Ishikawa (cell line): ENCODE results near the gene SHPK.

Experiments used
- CREB1 ChIP-seq: IDR thresholded peaks from 2 replicates; pipeline ENCODE4 v1.6.1; 2012; ENCODE audit warnings: low read depth
- RAD21 ChIP-seq: IDR thresholded peaks from 2 replicates; pipeline ENCODE4 v1.6.1; 2012; ENCODE audit warnings: low read depth
- REST ChIP-seq: IDR thresholded peaks from 2 replicates; pipeline ENCODE4 v1.6.1; 2012; ENCODE audit warnings: low read depth, mild to moderate bottlenecking
- TCF12 ChIP-seq: IDR thresholded peaks from 2 replicates; pipeline ENCODE4 v1.6.1; 2012; ENCODE audit warnings: low read depth
- TF ChIP-seq, protein P1 (sequence below): IDR thresholded peaks from 2 replicates; pipeline ENCODE4 v1.6.1; 2012

DNA sequence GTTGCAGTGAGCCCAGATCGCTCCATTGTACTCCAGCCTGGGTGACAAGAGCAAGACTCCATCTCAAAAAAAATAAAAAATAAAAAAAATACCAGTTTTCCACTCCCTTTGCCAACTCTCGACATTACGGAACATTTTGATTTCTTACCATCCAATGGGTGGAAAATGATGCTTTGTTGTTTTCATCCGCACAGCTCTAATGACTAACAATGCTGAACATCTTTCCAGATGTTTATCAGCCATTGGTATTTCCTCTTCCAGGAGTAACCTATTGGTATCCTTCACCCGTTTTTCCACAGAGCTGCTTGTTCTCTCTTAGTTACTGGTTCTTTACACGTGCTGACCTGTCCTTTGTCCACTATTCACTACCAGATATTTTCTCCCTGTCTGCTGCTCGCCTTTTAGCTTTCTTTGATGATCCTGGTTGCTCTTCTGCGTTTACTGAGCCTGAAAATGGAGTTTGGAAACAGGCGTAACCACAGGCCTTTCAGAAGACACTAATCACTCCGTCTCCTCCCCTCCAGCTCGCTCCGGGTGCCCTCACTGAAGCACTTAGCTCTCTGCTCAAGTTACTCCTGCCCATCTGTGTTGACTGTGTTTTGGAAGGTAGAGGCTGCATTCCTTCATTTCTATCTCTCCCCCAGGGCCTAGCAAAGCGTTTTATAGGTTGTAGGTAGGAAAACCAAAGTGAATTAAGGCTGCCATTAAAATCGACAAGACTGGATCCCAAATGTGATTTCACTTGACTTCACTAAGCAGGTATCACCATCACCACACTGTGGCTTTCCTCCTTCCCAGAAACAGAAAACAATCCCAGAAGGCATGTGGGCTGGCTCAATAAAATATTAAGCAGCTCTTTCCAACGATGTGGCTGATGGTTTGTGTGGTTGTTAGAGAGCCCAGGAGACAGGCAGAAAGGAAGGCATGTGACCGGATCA is 8.9 kb downstream of the SHPK start:
- no peak for TF ChIP-seq REST
- no peak for TF ChIP-seq TCF12
- TF ChIP-seq, protein P1, sequence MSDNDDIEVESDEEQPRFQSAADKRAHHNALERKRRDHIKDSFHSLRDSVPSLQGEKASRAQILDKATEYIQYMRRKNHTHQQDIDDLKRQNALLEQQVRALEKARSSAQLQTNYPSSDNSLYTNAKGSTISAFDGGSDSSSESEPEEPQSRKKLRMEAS, result no peak
- TF ChIP-seq CREB1, result no peak
- TF ChIP-seq RAD21, result no peak
